Neutrophil (primary cell): ENCODE data around the gene KCNQ2.

ENCODE experiments used
- H3K27ac ChIP-seq: fragments of 200-600 bp; sonication (generic); 2 replicates; pipeline ENCODE4 v1.5.1; 2016; ENCODE audit warnings: mild to moderate bottlenecking, moderate library complexity
- H3K27me3 ChIP-seq: fragments of 200-600 bp; sonication (generic); 2 replicates; pipeline ENCODE4 v1.6.0; 2016; ENCODE audit warnings: mild to moderate bottlenecking
- H3K36me3 ChIP-seq: fragments of 200-600 bp; sonication (generic); 2 replicates; pipeline ENCODE4 v1.5.1; 2017
- H3K4me1 ChIP-seq, 2 experiments: fragments of 200-600 bp in 1 of 2; sonication (generic) in 1 of 2; 1 replicate in 1 of 2; 2 replicates in 1 of 2; pipeline versions ENCODE4 v1.5.1 to v1.6.1; 2013 to 2016; ENCODE audit warnings: low read depth in 1 of 2, low read length in 1 of 2, mild to moderate bottlenecking in 1 of 2, moderate library complexity in 1 of 2; ENCODE audit not compliant: control insufficient read depth in 1 of 2, insufficient read depth in 1 of 2
- H3K4me3 ChIP-seq, 2 experiments: fragments of 200-600 bp in 1 of 2; sonication (generic) in 1 of 2; 1 replicate in 1 of 2; 2 replicates in 1 of 2; pipeline ENCODE4 v1.5.1; 2013 to 2016; ENCODE audit warnings: low read depth in 1 of 2, low read length in 1 of 2, mild to moderate bottlenecking in 1 of 2, moderate library complexity in 1 of 2
- H3K9me3 ChIP-seq: fragments of 200-600 bp; sonication (generic); 2 replicates; pipeline ENCODE4 v1.5.1; 2016
- CTCF ChIP-seq: fragments of 200-600 bp; sonication (generic); IDR thresholded peaks from 2 replicates; pipeline ENCODE4 v1.5.1; 2016; ENCODE audit warnings: antibody characterized with exemption

KCNQ2 gene

GRCh38 chr20:63400486-63401210 lies 71.8 kb downstream of the KCNQ2 start:
- Histone ChIP-seq H3K27me3 (no peaks in the 10 kb centered on the region), H3K4me1 (no peaks in the 10 kb centered on the region), H3K27ac (no peak overlapping the region), H3K36me3 (no peaks in the 10 kb centered on the region), H3K4me3 (no peak overlapping the region), H3K9me3 (no peaks in the 10 kb centered on the region)
- no peak for TF ChIP-seq CTCF

- no peaks in the 10 kb centered on the region for H3K36me3 ChIP-seq
- H3K4me3 ChIP-seq: no peak overlapping the region
- peaks cover 6% of the 10 kb centered on the region for H3K27me3 ChIP-seq
- no peaks in the 10 kb centered on the region for H3K9me3 ChIP-seq
- no peaks in the 10 kb centered on the region for H3K4me1 ChIP-seq
- no peak for TF ChIP-seq CTCF
- no peak overlapping the region for H3K27ac ChIP-seq
Observed at GRCh38 chr20:63399596-63400375, 72.7 kb downstream of the KCNQ2 start.

GRCh38 chr20:63398744-63399514 lies 73.5 kb downstream of the KCNQ2 start:
- Histone ChIP-seq H3K36me3 (no peaks in the 10 kb centered on the region), H3K27me3 (peaks cover 14% of the 10 kb centered on the region), H3K4me3 (no peak overlapping the region), H3K4me1 (no peaks in the 10 kb centered on the region), H3K9me3 (no peaks in the 10 kb centered on the region), H3K27ac (no peak overlapping the region)
- no peak for TF ChIP-seq CTCF

- H3K27me3 ChIP-seq: peaks cover 19% of the 10 kb centered on the region
Observed at GRCh38 chr20:63397946-63398450, 74.5 kb downstream of the KCNQ2 start.

More at GRCh38 chr20:63397946-63398450, 74.5 kb downstream of the KCNQ2 start:
- Histone ChIP-seq H3K27ac (no peak overlapping the region), H3K4me3 (no peak overlapping the region), H3K36me3 (no peaks in the 10 kb centered on the region), H3K9me3 (no peaks in the 10 kb centered on the region), H3K4me1 (no peaks in the 10 kb centered on the region)
- no peak for TF ChIP-seq CTCF
